Activated naive CD4-positive, alpha-beta T cell treated with anti-CD3 and anti-CD28 coated beads, Interleukin-2, amount 50 U/mL, for 16 hours (primary cell): ENCODE results near the gene SPIB.
"Not testable (repeated sequence)": the region's sequence is repeated elsewhere in the genome, so short reads cannot be mapped to it uniquely, and the experiment has no call there.

ENCODE experiments used
- DNase-seq: peaks from one replicate; pipeline ENCODE4 v3.0.0-alpha.2; 2020

SPIB gene

GRCh38 chr19:50447750-50448149, 29.0 kb downstream of the SPIB start:
- no peak for DNase-seq

GRCh38 chr19:50449236-50449899, 30.6 kb downstream of the SPIB start:
- no peak for DNase-seq

DNA sequence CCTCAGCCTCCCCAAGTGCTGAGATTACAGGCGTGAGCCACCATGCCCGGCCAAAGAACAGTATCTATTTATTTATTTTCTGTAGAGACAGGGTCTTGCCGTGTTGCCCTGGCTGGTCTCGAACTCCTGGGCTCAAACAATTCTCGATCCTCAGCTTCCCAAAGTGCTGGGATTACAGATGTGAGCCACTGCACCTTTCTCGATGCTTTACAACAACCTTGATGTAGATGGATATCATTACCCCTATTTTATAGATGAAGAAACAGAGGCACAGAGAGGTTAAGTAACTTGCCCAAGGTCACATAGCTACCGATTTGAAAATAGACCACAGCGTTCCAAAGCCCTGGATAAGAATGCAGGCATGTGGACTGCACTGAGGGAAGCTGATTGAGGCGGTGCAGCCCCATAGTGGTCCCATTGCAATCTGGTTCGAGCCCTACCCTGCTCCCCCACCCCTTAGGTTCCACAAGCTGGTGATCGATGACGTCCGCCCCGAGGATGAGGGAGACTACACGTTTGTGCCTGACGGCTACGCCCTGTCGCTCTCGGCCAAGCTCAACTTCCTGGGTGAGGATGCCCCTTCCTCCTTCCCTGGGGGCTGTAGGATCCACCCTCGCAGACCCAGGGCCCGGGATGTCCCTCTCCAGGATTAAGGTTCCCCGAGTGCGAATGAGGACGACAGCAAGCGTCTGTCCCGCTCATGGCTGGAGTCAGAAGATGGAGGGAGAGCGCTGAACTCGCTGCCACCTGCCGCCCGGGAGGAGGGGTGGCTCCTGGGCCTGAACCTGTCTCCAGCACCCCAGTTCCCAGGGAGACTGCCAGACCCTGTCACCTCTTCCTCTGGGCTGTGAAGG, 31.9 kb downstream of the SPIB start:
- DNase-seq: no peak

DNA sequence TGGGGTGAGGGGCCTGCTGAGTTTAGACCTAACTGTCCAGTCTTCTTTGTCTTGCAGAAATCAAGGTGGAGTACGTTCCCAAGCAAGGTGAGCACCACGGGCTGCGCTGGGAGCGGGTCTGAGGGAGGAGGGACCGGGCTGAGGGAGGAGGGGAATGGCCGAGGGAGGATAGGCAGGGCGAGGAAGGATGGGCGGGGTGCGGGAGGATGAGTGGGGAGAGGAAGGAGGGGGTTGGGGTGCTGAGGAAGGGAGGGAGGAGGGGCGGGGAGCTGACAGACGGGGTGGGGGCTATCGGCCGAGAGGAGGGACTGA, 32.4 kb downstream of the SPIB start:
- no peak for DNase-seq

GRCh38 chr19:50453243-50453642, 34.5 kb downstream of the SPIB start:
- no peak for DNase-seq

DNA sequence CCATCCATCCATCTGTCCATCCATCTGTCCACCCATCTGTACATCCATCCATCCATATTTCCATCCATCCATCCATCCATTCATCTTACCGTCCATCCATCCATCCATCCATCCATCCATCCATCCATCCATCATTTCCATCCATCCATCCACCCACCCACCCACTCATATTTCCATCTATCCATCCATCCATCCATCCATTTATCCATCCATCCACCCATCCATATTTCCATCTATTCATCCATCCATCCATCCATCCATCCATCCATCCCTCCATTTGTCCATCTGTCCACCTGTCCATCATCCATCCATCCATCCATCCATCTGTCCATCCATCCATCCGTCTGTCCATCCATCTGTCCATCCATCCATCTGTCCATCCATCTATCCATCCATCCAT, 37.3 kb downstream of the SPIB start:
- no peak for DNase-seq

GRCh38 chr19:50457300-50457699, 38.6 kb downstream of the SPIB start:
- DNase-seq: no peak

- DNase-seq: no peak
Observed at GRCh38 chr19:50458396-50459066, 39.8 kb downstream of the SPIB start.

DNA sequence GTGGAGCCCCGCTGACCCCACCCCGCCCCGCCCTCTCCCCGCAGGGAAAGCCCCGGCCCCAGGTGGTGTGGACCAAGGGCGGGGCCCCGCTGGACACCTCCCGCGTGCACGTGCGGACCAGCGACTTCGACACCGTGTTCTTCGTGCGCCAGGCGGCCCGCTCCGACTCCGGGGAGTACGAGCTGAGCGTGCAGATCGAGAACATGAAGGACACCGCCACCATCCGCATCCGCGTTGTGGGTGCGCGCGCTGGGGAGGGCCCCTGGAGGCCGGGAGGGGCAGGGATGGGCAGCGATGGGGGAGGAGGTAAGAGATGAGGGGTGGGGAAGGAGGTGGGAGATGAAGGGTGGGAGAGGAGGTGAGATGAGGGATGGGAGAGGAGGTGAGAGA, 40.3 kb downstream of the SPIB start:
- no peak for DNase-seq

- DNase-seq: no peak
Observed at GRCh38 chr19:50459638-50460037, 40.9 kb downstream of the SPIB start.

DNA sequence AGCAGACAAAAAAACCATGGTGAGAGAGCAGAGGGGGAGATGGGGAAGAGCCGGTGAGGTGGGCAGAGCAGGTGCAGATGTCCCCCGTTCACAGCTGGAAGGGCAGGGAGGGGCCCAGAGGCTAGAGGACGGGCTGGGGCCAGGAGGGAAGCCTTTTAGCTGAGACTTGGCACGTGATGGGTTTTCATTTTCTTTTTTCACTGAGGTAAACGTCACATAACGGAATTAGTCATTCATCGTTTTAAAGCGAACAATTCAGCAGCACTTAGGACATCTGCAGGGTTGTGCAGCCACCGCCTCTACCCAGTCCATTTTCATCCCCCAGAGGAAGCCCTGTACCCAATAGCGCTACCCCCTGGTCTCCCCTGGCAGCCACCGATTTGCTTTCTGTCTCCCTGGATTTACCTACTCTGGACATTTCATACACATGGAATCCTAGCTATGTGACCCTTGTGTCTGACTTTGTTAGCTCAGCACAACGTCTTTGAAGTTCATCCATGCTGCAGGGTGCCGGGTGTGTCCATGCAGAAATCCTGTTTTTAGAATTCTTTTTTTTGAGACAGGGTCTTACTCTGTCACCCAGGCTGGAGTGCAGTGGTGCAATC, 41.5 kb downstream of the SPIB start:
- DNase-seq: no peak

- DNase-seq: peak; percentile 53
Observed at GRCh38 chr19:50461066-50461875, 42.5 kb downstream of the SPIB start.

DNA sequence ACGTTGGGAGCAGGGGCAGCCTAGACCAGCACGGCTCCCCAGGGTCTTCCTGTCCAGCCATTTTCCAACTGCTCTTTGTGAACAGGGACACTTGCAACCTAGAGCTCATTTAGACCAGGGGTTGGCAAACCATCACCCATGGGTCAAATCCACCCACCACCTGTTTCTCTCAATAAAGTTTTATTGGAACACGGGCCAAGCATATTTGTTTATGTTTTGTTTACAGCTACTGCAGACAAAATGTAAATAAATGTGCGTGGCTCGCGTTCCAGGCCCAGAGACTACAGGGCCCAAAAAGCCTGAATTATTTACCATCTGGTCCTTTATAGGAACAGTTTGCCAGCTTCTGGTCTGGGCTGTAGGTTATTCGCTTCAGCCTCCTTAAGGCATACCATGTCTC, 44.2 kb downstream of the SPIB start:
- DNase-seq: no peak

GRCh38 chr19:50464348-50464747, 45.6 kb downstream of the SPIB start:
- DNase-seq: no peak

DNA sequence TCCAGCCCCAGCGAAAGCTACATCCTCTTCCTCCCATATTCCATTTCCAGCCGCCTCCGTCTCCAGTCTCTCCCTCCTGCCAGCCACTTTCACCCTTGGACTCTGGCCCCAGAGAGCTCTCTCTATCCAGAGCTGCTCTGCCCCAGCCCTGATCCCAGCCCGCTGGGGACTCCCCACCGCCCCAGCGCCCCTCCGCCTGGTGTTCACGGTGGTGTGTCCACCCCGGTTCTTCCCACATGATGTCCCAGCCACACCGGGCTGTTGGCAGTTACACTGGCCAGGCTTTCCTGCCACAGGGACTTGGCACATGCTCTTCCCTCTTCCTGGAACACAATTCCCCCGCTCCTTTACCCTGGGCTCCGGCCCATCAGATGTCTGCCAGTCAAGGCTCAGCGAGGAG, 46.3 kb downstream of the SPIB start:
- no peak for DNase-seq

DNA sequence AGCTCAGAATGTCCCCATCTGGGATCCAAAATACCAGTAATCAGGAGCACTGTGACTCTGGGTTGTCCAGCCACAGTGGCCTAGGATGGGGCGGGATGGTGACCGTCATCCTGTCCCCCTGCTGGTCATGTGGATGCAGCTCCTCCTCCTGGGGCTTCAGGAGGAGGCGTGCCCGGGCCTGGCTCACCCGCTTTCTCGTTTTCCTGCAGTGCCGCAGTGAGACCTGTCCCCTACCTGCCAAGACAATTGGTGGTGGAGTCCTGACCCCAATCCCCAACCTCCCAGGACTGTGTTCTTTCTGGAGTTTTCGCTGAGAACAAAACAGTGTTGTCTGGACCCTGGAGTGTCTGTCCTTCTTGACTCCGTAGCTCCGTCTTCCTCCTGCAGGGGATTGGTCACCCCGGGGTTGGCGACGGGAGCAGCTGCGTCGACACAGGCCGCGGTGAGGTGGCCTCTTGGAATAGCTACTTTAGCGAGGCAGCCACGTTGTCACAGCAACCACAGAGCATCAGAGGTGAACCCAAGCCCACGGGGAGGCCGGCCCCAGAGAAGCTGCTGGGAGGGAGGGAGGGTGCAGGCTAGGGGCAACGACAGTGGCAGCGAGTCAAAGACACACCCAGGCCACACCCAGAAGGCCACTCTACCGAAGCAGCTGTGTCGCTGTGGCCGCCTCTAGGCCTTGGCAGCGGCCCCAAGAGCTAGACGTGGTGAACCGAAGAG, 47.4 kb downstream of the SPIB start:
- DNase-seq: no peak

DNA sequence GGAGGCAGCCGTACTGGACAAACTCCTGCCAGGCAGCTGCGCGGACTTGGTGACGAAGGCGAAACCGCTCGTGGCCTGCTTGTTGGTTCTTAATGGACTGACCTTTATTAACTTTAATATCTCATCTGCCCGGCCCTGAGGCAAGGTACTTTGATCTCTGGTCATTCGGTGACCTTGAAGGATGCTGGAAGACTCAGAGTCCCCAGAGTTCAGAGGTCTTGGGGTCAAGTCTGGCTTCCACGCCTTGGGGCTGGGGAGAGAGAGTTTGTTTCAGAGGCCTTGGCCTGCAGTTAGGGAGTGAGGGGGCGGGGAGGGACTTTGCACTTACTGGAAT, 47.9 kb downstream of the SPIB start:
- no peak for DNase-seq

GRCh38 chr19:50467566-50467965, 48.8 kb downstream of the SPIB start:
- no peak for DNase-seq

GRCh38 chr19:50468818-50469217, 50.1 kb downstream of the SPIB start:
- DNase-seq: no peak

- DNase-seq: not testable (repeated sequence)
Observed at GRCh38 chr19:50473336-50473735, 54.6 kb downstream of the SPIB start.

DNA sequence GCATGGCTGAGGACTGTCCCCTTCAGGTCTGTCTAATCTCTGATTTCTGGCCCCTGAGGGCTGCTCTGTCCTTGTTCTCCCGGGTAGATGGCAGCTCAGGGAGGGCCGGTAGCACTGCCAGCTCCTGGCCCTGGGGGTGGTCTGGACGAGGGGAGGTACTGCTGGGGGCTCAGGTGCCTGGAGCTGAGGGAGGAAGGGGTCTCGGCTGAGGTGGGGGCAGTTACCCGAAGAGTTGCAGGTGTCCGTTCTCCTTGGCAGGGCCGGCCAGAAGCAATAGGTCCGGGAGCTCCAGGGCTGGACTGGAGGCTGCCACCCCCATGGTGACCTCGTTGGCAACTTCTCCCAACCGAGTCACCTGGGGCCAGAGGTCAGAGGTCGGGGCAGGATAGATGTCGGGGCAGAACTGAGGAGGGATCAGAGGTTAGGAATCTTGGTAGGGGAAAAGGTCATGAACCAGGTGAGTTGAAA, 56.4 kb downstream of the SPIB start:
- no peak for DNase-seq

DNA sequence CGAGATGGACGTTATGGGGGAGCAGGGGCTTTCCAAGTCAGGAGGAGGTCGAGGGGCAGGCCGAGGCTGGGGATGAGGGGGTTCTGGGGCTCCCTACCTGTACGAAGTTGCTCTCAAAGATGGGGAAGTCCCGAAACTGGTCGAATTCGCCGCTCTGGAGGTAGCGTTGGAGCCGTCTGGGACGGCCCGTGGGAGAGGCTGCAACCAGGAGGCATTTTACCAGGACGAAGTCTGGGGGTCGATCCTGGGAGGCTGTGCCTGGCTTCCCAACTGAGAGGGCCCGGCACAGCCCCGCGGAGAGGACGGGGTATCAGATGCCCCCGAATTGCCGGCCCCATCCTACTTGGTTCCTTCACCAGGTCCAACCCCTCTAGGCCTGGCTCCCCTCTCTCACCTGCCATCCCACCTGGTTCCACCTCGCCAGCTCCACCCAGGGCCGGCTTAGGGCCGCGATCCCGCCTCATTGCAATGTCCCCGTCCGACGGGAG, 57.0 kb downstream of the SPIB start:
- DNase-seq: no peak
